SH-SY5Y (cell line): ENCODE measurements around the gene NXPE3.

ENCODE experiments used
- GATA2 ChIP-seq: IDR thresholded peaks from 2 replicates; pipeline ENCODE4 v1.6.1; 2011; ENCODE audit warnings: mild to moderate bottlenecking, low read depth, low read length
- GATA3 ChIP-seq: IDR thresholded peaks from 2 replicates; pipeline ENCODE4 v1.6.1; 2011; ENCODE audit warnings: low read depth, mild to moderate bottlenecking, low read length, moderate library complexity

DNA sequence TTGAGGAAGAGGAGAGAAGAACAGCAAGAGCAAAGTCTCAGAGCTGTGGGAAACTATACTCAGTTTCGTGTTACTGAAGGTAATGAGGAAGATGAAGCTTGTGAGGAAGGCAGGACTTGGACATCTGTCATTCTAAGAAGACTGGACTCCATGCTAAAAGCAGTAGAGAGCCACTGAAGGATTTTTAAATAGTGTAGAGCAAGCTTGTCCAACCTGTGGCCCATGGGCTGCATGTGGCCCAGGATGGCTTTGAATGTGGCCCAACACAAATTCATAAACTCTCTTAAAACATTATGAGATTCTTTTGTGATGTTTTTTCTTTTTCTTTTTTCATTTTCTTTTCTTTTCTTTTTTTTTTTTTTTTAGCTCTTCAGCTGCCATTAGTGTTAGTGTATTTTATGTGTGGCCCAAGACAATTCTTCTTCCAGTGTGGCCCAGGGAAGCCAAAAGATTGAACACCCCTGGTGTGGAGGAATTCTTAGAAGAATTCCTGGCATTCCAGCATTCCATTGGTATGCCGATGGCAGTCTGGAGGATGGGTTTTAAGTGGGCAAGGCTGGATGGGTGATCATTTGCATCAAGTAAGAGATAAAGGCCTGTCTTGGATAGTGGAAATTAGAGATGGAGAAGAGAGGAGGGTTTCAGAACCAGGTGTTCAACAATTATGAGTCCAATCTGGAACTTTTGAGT is 63.4 kb downstream of the NXPE3 start:
- no peak for TF ChIP-seq GATA2
- no peak for TF ChIP-seq GATA3
